ENCODE data around the gene SLC27A6. TPM values are rescaled to one million over a fixed set of nuclear protein-coding genes. Genes with fewer than 3 reads are reported as not detected.

SLC27A6 gene
- polyA plus RNA-seq, 1 of the 3 experiments (the other 2 are of a cell fraction): 0.12 TPM

- 35% methylated on average over 2 of the region's 2 CpGs for WGBS (ENCODE audit: low lambda C conversion rate)
- Histone ChIP-seq H3K4me2 (no peak overlapping the region), H3K4me3 (ENCODE audit: low read depth in 2 of 2, low read length in 1 of 2) (no peak overlapping the region), H3K9ac (no peak overlapping the region), H3F3A (replicated peaks; ENCODE audit: insufficient read depth) (no peaks in the 10 kb centered on the region), H3K36me3 (replicated peaks in 1 of 2; ENCODE audit: control insufficient read depth in 1 of 2, insufficient read depth in 2 of 2, low read length in 1 of 2) (no peaks in the 10 kb centered on the region), H2AFZ (ENCODE audit: low read depth) (no peak overlapping the region), H4K20me1 (ENCODE audit: insufficient read depth) (no peaks in the 10 kb centered on the region), H3K4me1 (ENCODE audit: control insufficient read depth in 1 of 2, insufficient read depth in 2 of 2, low read depth in 1 of 2, low read length in 1 of 2) (peaks cover 0 to 7% of the 10 kb centered on the region in 2 experiments; a peak in 2 of 4 replicates), H3K79me2 (ENCODE audit: insufficient read depth) (no peaks in the 10 kb centered on the region), H3K27me3 (ENCODE audit: insufficient read depth) (no peaks in the 10 kb centered on the region), H3K9me3 (no peaks in the 10 kb centered on the region), H3K27ac (ENCODE audit: low read depth in 2 of 2, low read length in 1 of 2) (peak overlapping the region in 1 of 2 experiments; percentile 47; a peak in 1 of 4 replicates), H3K9me2 (no peaks in the 10 kb centered on the region)
- TF ChIP-seq ELF1 (IDR thresholded peaks at IDR 0.05) (no peak), RCOR1 (IDR thresholded peaks at IDR 0.05; ENCODE audit: low read length) (no peak), TEAD4 (IDR thresholded peaks at IDR 0.05; ENCODE audit: borderline replicate concordance, insufficient read depth) (no peak), RFX5 (IDR thresholded peaks at IDR 0.05; ENCODE audit: low read length) (no peak), ZBTB33 (IDR thresholded peaks at IDR 0.05; ENCODE audit: borderline replicate concordance, low read depth) (no peak), FOSL2 (IDR thresholded peaks at IDR 0.05; ENCODE audit: borderline replicate concordance, low read depth) (no peak), IRF3 (IDR thresholded peaks at IDR 0.05; ENCODE audit: low read depth, low read length) (no peak), JUND (IDR thresholded peaks at IDR 0.05) (no peak), SMC3 (IDR thresholded peaks at IDR 0.05; ENCODE audit: low read depth, low read length) (no peak), POLR2AphosphoS5 (IDR thresholded peaks at IDR 0.05; ENCODE audit: low read depth, low read length) (no peak), RXRA (IDR thresholded peaks at IDR 0.05; ENCODE audit: borderline replicate concordance, low read depth) (no peak)
- TF ChIP-seq, protein P1, sequence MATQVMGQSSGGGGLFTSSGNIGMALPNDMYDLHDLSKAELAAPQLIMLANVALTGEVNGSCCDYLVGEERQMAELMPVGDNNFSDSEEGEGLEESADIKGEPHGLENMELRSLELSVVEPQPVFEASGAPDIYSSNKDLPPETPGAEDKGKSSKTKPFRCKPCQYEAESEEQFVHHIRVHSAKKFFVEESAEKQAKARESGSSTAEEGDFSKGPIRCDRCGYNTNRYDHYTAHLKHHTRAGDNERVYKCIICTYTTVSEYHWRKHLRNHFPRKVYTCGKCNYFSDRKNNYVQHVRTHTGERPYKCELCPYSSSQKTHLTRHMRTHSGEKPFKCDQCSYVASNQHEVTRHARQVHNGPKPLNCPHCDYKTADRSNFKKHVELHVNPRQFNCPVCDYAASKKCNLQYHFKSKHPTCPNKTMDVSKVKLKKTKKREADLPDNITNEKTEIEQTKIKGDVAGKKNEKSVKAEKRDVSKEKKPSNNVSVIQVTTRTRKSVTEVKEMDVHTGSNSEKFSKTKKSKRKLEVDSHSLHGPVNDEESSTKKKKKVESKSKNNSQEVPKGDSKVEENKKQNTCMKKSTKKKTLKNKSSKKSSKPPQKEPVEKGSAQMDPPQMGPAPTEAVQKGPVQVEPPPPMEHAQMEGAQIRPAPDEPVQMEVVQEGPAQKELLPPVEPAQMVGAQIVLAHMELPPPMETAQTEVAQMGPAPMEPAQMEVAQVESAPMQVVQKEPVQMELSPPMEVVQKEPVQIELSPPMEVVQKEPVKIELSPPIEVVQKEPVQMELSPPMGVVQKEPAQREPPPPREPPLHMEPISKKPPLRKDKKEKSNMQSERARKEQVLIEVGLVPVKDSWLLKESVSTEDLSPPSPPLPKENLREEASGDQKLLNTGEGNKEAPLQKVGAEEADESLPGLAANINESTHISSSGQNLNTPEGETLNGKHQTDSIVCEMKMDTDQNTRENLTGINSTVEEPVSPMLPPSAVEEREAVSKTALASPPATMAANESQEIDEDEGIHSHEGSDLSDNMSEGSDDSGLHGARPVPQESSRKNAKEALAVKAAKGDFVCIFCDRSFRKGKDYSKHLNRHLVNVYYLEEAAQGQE (IDR thresholded peaks at IDR 0.05; ENCODE audit: low read depth, low read length): no peak
- TF ChIP-seq, protein P2, sequence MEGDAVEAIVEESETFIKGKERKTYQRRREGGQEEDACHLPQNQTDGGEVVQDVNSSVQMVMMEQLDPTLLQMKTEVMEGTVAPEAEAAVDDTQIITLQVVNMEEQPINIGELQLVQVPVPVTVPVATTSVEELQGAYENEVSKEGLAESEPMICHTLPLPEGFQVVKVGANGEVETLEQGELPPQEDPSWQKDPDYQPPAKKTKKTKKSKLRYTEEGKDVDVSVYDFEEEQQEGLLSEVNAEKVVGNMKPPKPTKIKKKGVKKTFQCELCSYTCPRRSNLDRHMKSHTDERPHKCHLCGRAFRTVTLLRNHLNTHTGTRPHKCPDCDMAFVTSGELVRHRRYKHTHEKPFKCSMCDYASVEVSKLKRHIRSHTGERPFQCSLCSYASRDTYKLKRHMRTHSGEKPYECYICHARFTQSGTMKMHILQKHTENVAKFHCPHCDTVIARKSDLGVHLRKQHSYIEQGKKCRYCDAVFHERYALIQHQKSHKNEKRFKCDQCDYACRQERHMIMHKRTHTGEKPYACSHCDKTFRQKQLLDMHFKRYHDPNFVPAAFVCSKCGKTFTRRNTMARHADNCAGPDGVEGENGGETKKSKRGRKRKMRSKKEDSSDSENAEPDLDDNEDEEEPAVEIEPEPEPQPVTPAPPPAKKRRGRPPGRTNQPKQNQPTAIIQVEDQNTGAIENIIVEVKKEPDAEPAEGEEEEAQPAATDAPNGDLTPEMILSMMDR (IDR thresholded peaks at IDR 0.05): no peak
- TF ChIP-seq, protein P3, sequence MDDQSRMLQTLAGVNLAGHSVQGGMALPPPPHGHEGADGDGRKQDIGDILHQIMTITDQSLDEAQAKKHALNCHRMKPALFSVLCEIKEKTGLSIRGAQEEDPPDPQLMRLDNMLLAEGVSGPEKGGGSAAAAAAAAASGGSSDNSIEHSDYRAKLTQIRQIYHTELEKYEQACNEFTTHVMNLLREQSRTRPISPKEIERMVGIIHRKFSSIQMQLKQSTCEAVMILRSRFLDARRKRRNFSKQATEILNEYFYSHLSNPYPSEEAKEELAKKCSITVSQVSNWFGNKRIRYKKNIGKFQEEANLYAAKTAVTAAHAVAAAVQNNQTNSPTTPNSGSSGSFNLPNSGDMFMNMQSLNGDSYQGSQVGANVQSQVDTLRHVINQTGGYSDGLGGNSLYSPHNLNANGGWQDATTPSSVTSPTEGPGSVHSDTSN (IDR thresholded peaks at IDR 0.05): no peak
- no peak for DNase-seq
- CTCF ChIA-PET: interaction anchor here (1.1 kb wide), 1 partner anchor 144 kb away, joined by 3 read pairs; no protein-coding TSS in a partner anchor
- POLR2A ChIA-PET: no interaction called here
These were observed 84.0 kb downstream of the SLC27A6 start for GRCh38 chr5:129049126-129049799.

Measured in SK-N-SH (cell line).